Kidney epithelial cell (primary cell): ENCODE measurements around the gene PADI6. TPM values are rescaled to one million over a fixed set of nuclear protein-coding genes. Genes with fewer than 3 reads are reported as not detected.

ENCODE experiments used
- DNase-seq: peaks from one replicate; pipeline ENCODE4 v3.0.0-alpha.2; 2010; ENCODE audit warnings: low read depth
- H3K27me3 ChIP-seq: 2 replicates; pipeline ENCODE4 v1.6.0; 2011; ENCODE audit warnings: low read length; ENCODE audit not compliant: control insufficient read depth, insufficient read depth
- H3K36me3 ChIP-seq: 2 replicates; pipeline ENCODE4 v1.5.1; 2011; ENCODE audit warnings: low read length; ENCODE audit not compliant: control insufficient read depth, insufficient read depth
- H3K4me3 ChIP-seq: 2 replicates; pipeline ENCODE4 v1.5.1; 2011; ENCODE audit warnings: low read depth, mild to moderate bottlenecking, control low read depth, low read length
- total RNA-seq: library from RNA; depleted of rRNA; stranded (reverse); fragments of >200 nt; gene quantifications from 2 replicates; pipeline ENCODE4 v1.2.3, GENCODE V29; 2015
- TF ChIP-seq, protein P1 (sequence below): IDR thresholded peaks from 2 replicates; pipeline ENCODE4 v1.5.1; 2011; ENCODE audit warnings: mild to moderate bottlenecking, moderate library complexity, low read length, control low read depth, inconsistent platforms; ENCODE audit not compliant: insufficient read depth, poor library complexity, severe bottlenecking

The PADI6 gene
- total RNA-seq, 1 donor from 2014 or later: not detected

DNA sequence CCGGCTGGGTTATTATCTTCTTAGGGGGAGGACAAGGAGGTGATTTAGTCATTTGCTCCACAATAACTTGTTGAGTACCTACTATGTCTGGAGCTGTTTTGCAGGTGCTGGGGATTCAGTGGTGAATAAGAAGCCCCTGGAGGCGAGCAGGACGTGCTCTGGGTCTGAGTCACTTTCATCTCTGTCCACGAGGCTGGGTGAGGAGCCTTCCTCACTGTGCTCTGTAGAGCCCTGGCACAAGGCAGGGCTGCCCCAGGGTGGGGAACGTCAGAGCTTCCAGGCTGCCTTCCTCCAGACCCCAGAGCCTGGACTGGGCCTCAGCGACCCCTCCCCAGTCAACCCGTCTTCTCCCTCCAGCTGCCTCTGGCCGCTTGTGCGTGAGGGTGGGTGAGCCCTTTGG is 2.5 kb upstream of the PADI6 start:
- H3K27me3 ChIP-seq: no peaks in the 10 kb centered on the region
- H3K36me3 ChIP-seq: no peaks in the 10 kb centered on the region
- no peak overlapping the region for H3K4me3 ChIP-seq
- TF ChIP-seq, protein P1, sequence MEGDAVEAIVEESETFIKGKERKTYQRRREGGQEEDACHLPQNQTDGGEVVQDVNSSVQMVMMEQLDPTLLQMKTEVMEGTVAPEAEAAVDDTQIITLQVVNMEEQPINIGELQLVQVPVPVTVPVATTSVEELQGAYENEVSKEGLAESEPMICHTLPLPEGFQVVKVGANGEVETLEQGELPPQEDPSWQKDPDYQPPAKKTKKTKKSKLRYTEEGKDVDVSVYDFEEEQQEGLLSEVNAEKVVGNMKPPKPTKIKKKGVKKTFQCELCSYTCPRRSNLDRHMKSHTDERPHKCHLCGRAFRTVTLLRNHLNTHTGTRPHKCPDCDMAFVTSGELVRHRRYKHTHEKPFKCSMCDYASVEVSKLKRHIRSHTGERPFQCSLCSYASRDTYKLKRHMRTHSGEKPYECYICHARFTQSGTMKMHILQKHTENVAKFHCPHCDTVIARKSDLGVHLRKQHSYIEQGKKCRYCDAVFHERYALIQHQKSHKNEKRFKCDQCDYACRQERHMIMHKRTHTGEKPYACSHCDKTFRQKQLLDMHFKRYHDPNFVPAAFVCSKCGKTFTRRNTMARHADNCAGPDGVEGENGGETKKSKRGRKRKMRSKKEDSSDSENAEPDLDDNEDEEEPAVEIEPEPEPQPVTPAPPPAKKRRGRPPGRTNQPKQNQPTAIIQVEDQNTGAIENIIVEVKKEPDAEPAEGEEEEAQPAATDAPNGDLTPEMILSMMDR: no peak
- DNase-seq: peak; percentile 60

DNA sequence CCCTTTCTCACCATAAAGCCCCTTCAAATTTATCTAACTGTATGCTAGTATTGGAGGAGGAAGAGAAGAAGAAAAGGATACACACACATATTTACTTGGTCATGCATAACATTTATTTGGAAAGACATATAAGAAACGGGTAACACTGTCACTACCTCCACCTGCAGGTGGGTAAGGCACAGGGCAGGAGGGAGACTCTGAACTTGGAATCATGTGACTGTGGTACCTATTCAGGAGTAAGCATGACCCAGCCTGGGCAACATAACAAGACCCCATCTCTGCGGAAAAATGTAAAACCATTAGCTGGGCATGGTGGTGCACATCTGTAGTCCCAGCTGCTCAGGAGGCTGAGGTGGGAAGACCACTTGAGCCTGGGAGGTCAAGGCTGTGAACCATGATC is 1.4 kb upstream of the PADI6 start:
- Histone ChIP-seq H3K4me3 (no peak overlapping the region), H3K36me3 (no peaks in the 10 kb centered on the region), H3K27me3 (no peaks in the 10 kb centered on the region)
- DNase-seq: no peak
- TF ChIP-seq, protein P1: peak; percentile 51

DNA sequence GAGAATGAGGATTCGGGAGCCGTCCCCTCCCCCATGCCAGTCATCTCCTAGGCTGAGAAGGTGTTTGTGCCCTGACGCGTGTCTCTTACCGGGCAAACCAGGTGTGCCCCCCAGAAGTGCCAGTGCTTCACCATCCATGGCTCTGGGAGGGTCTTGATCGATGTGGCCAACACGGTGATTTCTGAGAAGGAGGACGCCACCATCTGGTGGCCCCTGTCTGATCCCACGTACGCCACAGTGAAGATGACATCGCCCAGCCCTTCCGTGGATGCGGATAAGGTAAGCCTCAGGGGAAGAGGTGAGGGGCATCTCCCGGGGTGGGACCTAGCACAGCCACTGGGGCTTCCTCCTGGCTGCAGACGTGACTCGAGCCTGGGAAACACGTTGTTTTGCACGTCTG is 959 bp downstream of the PADI6 start:
- H3K4me3 ChIP-seq: no peak overlapping the region
- H3K36me3 ChIP-seq: no peaks in the 10 kb centered on the region
- TF ChIP-seq, protein P1: no peak
- no peak for DNase-seq
- H3K27me3 ChIP-seq: peaks cover 4% of the 10 kb centered on the region

DNA sequence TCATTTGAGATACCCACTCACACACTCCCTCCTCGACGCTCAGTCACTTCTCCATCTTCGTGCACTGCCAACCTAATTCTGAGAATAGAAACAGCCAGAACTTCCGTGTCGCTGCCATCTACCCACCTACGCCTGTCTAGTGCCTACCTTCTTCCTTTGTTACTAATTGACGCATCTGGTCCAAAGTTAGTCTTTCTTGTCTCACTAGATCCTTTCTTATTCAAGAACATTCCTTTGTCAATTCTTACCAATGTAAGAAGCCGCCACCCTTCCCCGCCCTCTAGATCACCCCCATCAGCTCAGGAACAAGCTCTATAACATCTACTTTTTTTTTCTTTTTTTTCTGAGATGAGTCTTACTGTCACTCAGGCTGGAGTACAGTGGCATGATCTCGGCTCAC is 3.7 kb downstream of the PADI6 start:
- TF ChIP-seq, protein P1: no peak
- no peak overlapping the region for H3K4me3 ChIP-seq

DNA sequence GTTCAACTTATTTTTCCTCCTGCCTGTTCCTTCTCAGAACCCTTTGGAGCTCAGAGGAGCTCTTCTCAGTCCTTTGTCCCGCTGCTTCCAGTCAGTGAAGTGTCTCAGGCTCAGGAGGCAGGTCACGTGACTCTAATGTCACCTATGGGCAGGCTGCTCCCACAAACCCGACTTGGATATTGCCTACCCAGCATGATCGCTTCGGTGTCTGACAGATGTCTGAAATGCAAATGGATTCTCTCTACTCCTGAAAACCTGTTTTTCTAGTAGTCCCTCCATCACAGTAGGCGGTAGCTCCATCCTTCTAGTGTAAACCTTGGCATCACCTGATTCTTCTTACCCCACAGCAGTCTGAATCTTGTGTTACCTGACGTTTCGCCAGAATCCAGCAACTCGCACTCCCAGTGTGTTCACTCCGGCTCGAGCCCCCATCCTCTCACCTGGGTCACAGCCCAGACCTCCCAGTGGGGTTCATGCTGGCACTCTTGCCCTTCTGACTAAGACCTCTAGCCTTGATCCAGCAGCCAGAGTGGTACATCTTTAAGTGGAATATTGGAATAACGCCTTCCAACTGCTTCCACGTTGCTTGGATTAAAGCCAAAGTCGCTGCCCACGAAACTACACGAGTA is 5.4 kb downstream of the PADI6 start:
- H3K27me3 ChIP-seq: peaks cover 4% of the 10 kb centered on the region
- no peak for DNase-seq
- no peaks in the 10 kb centered on the region for H3K36me3 ChIP-seq
- H3K4me3 ChIP-seq: no peak overlapping the region
- TF ChIP-seq, protein P1: no peak

More for the DNA sequence above, 3.7 kb downstream of the PADI6 start:
- Histone ChIP-seq H3K27me3 (peaks cover 4% of the 10 kb centered on the region), H3K36me3 (no peaks in the 10 kb centered on the region)
- no peak for DNase-seq

DNA sequence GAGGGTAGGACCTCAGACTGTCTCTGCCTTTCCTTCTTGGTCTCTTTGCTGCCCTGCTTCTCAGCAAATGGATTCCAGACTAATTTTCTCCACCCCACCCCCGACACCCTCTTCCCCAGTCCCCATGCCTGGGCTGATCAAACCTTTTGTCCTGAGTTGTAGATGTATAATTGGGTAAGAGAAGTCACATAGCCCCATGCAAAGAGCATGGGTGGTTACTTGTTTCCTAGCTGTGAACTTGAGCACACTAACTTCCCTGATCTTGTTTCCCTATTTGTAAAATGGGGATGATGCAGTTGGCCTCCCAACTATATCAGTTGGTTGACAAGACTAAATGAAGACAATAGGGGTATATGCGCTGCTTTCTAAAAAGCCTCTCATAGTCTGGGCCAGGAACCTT is 9.2 kb downstream of the PADI6 start:
- peaks cover 4% of the 10 kb centered on the region for H3K27me3 ChIP-seq
- no peak for DNase-seq
- H3K36me3 ChIP-seq: no peaks in the 10 kb centered on the region
- TF ChIP-seq, protein P1: no peak
- no peak overlapping the region for H3K4me3 ChIP-seq
